Measurements from ENCODE around the gene NUB1.

Gene NUB1

DNA sequence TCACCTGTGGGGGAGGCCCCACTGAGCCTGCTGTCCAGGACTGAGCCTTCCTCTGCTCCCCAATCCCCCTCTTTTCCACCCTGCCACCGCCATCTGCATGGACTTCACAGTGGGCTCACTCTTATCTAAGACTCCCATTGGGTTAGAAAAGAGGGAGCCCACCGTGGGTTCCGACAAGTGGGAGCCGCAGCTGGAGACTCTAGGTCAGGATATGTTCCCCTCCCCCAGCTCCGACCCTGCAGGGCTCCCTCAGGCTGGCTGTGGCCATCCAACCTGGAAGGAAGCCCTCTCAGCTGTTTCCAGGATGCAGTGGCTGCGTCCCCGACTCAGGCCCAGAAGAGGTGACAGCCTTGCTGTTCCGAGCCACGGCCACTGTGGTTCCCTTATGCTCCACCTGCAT is 63.4 kb downstream of the NUB1 start:
- TF ChIP-seq, protein P1, sequence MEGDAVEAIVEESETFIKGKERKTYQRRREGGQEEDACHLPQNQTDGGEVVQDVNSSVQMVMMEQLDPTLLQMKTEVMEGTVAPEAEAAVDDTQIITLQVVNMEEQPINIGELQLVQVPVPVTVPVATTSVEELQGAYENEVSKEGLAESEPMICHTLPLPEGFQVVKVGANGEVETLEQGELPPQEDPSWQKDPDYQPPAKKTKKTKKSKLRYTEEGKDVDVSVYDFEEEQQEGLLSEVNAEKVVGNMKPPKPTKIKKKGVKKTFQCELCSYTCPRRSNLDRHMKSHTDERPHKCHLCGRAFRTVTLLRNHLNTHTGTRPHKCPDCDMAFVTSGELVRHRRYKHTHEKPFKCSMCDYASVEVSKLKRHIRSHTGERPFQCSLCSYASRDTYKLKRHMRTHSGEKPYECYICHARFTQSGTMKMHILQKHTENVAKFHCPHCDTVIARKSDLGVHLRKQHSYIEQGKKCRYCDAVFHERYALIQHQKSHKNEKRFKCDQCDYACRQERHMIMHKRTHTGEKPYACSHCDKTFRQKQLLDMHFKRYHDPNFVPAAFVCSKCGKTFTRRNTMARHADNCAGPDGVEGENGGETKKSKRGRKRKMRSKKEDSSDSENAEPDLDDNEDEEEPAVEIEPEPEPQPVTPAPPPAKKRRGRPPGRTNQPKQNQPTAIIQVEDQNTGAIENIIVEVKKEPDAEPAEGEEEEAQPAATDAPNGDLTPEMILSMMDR (IDR thresholded peaks at IDR 0.05) = no peak

GRCh38 chr7:151405588-151405987 is 64.0 kb downstream of the NUB1 start:
- TF ChIP-seq, protein P1 (IDR thresholded peaks at IDR 0.05) = no peak

DNA sequence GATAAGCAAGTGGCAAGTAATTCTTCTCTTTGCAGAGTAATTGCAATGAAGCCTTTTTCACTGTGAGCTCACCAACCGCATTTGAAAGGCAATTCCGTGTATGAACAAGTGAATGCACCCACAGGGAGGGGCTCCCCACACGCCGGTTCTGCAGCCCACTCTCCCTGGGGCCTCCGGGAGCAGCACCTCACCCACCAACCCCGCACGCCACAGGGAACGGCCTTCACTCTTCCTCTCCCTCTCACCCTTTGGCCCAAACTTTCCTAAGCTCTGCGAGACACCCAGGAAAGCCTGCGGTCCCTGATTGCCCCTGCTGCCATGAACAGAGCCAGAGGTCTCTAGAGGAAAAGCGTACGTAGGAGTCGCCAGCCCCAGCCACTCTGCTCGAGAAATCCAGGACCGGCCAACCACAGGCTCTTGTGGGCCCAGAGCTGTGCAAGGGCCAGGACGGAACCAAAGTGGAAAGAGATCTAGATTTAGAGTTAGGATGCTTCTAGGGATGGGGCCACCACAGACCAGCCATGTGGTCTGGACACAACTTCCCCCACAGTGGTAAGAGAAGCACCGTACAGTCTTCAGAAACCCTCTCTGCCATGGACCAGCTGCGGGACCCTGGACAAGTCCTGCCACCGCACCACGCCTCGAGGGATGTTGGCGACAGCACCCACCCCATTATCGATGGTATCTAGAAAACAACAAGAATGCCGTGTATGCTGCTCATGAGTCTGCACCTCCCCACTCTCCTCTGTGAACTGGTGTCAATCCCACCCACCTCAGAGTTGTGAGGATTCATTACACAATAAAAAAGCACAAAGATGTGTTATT is 64.7 kb downstream of the NUB1 start:
- TF ChIP-seq, protein P1 (IDR thresholded peaks at IDR 0.05) = no peak

GRCh38 chr7:151406886-151407583 is 65.4 kb downstream of the NUB1 start:
- TF ChIP-seq, protein P1 (IDR thresholded peaks at IDR 0.05) = no peak

GRCh38 chr7:151408498-151408838 is 66.9 kb downstream of the NUB1 start:
- TF ChIP-seq, protein P1 (IDR thresholded peaks at IDR 0.05) = no peak

DNA sequence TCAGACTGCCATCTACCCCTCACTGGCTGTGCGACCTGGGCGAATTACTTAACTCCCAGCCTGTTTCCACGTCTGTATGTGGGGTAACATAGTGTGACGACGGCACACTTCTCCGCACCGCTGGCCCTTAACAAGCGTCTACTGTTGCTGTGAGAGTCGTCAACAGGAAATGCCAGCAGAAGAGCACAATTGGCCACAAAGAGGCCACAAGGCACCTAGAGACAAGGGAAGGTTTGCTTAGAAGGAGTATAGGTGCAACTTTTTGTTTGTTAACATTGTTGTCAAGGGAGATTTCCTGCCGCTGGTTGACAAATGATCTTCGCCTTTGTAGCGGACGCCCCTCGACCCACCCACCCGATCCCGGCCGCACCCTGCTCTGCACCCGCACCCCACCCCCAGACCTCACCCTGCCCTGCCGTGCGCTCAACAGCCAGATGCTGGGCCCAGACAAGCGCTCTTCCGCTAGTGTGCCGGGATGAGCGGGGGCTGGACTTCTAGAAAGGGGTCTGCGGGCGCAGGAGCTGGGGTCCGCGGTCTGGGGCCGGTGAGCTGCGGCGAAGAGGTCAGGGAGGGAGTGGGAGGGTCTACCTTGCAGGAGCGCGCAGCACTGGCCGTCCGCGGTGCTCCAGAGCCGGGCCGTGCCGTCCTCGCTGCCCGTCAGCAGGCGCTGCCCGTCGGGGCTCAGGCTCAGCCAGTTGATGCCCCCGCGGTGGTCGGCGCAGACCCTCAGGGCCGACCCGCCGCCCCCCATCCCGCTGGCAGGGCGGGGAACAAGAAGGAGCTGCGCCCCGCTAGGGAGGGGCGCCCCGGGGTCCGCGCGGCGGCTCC is 67.4 kb downstream of the NUB1 start:
- TF ChIP-seq, protein P1 (IDR thresholded peaks at IDR 0.05) = no peak

GRCh38 chr7:151409667-151410404 is 68.2 kb downstream of the NUB1 start, which contains the start of gene WDR86:
WDR86 (minus strand) TSS chr7:151410038; CDS start chr7:151409589, 449 bp downstream.
- TF ChIP-seq, protein P1 (IDR thresholded peaks at IDR 0.05) = no peak
